Calu3 (cell line): ENCODE results near the gene RGPD5. TPM values are rescaled to one million over a fixed set of nuclear protein-coding genes. Genes with fewer than 3 reads are reported as not detected.

ENCODE experiments used
- total RNA-seq: library from RNA; stranded (reverse); gene quantifications from 2 replicates; pipeline ENCODE4 v1.2.3, GENCODE V29; 2022

Gene RGPD5
- total RNA-seq, 1 experiment from 2014 or later, result 22.9 TPM

Other genes starting within 250 kb of the RGPD5 start
- gene SEPTIN10, start 180.3 kb upstream of the RGPD5 start, total RNA-seq, result 64.3 and 72.2 TPM in 2 replicates
- 18.9 and 19.1 TPM in 2 replicates for gene SOWAHC, start 179.9 kb upstream of the RGPD5 start, total RNA-seq
- 0.29 TPM in 1 of 2 replicates, not detected in the other for gene LIMS3, start 104.4 kb downstream of the RGPD5 start, total RNA-seq